G401 (cell line): ENCODE data around the gene PPM1E. TPM values are rescaled to one million over a fixed set of nuclear protein-coding genes. Genes with fewer than 3 reads are reported as not detected.
A peak's percentile ranks its signal among the peaks of the same experiment; 100 is the strongest.
"Not testable (repeated sequence)": the region's sequence is repeated elsewhere in the genome, so short reads cannot be mapped to it uniquely, and the experiment has no call there.

ENCODE experiments used
- DNase-seq: peaks from one replicate; pipeline ENCODE4 v3.0.0-alpha.2; 2015; ENCODE audit warnings: low spot score
- in situ Hi-C: cut with HindIII; loops from 2 replicates; pipeline ENCODE4 v1.10.0; 2016; ENCODE audit warnings: low sequenced_read_pairs, mixed read lengths
- total RNA-seq: library from RNA; depleted of rRNA; stranded (reverse); fragments of >200 nt; shearing (Covaris generic); gene quantifications from 2 replicates; pipeline ENCODE4 v1.2.3, GENCODE V29; 2014

The PPM1E gene
- total RNA-seq, 1 experiment from 2014 or later = 1.8 TPM

GRCh38 chr17:58913971-58914769, 158.5 kb downstream of the PPM1E start:
- DNase-seq = no peak
- in situ Hi-C loops = no loop called here

GRCh38 chr17:58917228-58917627, 161.6 kb downstream of the PPM1E start:
- DNase-seq = no peak
- in situ Hi-C loops = no loop called here

DNA sequence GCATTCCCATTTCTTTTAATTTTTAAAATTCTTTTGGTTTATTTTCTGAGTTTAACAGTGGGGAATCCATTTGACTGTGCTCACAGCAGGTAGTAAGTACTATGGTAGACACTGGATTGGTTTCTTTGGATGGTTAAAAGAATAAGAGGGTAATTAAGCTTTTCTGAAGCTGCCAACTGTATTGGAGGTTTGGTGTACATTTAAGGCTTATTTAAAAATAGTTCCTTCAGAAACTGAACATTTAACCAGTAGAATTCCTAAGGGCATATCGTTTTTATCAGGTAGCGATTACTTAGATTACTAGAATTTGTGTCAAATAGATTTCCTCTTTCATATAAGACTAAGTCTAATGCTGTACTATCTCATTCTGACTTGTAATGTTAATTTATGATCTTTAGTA, 162.4 kb downstream of the PPM1E start:
- in situ Hi-C loops = no loop called here
- DNase-seq = no peak

DNA sequence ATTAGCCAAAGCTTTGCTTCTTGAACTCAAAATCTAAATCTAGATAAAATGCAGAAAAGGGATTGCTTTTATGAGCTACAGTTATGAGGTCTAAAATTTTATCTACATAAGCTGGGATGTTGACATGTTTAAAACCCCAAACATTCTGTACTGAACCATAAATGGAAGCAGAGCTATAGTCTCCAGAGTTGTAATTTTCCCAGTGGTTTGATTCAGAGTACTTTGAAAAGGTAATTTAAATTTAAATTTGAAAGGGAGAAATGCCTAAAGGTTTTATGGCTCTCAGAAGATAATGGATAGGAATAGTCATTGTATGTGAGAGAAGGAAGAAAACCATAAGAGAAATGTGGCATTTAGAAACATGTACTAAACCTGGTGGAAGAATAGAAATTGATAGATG, 163.2 kb downstream of the PPM1E start:
- no peak for DNase-seq
- in situ Hi-C loops = no loop called here

- in situ Hi-C loops = no loop called here
- no peak for DNase-seq
Measured at GRCh38 chr17:58920773-58921172, 165.1 kb downstream of the PPM1E start.

GRCh38 chr17:58932956-58933355, 177.3 kb downstream of the PPM1E start:
- DNase-seq = no peak
- in situ Hi-C loops = no loop called here

DNA sequence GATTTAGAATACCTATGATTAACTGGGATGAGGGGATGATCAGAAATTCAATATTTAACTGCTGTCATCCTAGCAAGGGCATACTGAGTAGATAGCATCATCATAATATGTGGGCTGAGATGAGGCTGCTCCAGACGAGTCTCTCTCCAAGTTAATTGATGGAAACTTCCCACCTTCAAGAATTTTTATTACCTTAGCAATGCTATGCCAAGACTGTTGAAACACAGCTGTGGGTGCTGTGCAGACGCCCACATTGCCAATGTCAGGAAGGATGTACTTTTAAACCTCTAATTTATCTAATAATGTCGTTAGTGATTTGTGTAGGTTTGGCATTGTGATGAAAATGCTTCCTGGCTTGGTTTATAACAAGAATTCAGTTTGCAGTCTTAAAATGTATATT, 180.6 kb downstream of the PPM1E start:
- in situ Hi-C loops = no loop called here
- no peak for DNase-seq

DNA sequence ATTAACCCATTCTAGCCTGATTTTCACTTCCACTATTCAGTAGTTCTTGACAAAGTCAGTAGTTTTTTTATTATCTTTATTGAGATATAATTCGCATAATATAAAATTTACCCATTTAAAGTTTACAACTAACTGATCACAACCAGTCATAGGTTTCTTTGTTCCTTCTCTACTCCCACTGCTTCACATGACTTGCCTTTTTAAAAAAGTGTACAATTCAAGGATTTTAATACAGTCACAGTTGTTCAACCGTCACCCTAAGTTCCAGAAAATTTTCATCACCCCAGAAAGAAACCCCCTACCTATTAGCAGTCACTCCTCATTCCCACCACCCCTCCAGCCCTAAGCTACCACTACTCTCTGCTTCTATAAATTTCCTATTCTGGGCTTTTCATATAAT, 188.5 kb downstream of the PPM1E start:
- in situ Hi-C loops = no loop called here
- no peak for DNase-seq

- DNase-seq = no peak
- in situ Hi-C loops = no loop called here
Measured at GRCh38 chr17:58947411-58947810, 191.8 kb downstream of the PPM1E start.

DNA sequence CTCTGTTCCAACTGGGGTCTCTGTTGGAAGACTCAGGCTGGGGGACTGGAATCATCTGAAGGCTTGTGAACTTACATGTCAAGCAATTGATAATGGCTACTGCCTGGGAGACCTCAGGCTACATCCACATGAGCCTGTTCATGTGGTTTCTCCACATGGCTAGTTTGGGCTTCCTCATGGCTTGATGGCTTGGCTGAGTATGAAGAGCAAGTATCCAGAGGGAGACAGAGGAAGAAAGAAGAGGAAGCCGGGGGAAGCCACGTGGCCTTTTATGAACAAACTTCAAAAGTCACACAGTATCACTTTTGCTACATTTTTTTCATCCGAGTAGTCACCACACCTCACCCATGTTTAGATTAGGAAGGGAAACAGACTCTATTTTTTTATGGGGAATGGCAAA, 192.2 kb downstream of the PPM1E start:
- in situ Hi-C loops = no loop called here
- no peak for DNase-seq

- in situ Hi-C loops, DNase-seq: not testable (repeated sequence)
Measured at GRCh38 chr17:58954358-58954757, 198.7 kb downstream of the PPM1E start.

- in situ Hi-C loops = no loop called here
- no peak for DNase-seq
Measured at GRCh38 chr17:58956997-58957724, 201.5 kb downstream of the PPM1E start.

DNA sequence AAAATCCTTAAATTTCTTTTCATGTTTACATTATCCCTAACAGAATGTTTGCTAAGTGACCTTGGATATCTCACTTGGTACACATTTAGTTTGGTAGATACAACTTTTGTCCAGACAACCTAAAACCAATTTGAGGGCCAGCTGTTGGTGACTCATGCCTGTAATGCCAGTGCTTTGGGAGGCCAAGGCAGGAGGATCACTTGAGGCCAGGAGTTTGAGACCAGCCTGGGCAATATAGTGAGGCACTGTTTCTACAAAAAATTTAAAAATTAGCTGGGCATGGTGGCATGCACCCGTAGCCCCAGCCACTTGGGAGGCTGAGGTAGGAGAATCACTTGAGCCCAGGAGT, 202.0 kb downstream of the PPM1E start:
- in situ Hi-C loops, DNase-seq: not testable (repeated sequence)

- in situ Hi-C loops = no loop called here
- DNase-seq = peak; percentile 23
Measured at GRCh38 chr17:58960068-58960467, 204.4 kb downstream of the PPM1E start.

- in situ Hi-C loops = no loop called here
- peak; percentile 15 for DNase-seq
Measured at GRCh38 chr17:58965221-58965620, 209.6 kb downstream of the PPM1E start.

- in situ Hi-C loops = no loop called here
- DNase-seq = no peak
Measured at GRCh38 chr17:58966208-58966607, 210.6 kb downstream of the PPM1E start.

GRCh38 chr17:58968426-58969061, 212.9 kb downstream of the PPM1E start:
- no peak for DNase-seq
- in situ Hi-C loops = no loop called here

- no peak for DNase-seq
- in situ Hi-C loops = no loop called here
Measured at GRCh38 chr17:58969156-58969555, 213.5 kb downstream of the PPM1E start.

DNA sequence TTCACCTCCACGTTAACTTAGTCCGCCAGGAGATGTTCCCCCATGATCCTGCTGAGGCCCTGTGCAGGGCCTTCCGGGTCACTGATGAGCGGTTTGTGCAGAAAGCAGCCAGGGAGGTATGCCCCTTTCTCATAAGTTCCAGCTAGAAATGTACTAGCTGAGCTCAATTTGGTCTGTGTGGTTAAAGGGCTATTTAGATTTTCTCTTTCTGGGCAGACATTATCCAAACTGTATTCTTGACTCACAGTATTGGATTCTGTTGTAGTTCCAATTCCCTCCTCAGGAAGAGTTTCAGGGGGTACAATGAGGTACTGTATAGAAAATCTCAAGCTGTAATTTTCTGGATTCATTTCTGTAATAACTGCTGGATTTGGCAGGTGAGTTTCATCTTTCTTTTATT, 214.0 kb downstream of the PPM1E start:
- no peak for DNase-seq
- in situ Hi-C loops = no loop called here
